GM21619 (cell line): ENCODE results near the gene JAM2.
"Not testable (repeated sequence)": the region's sequence is repeated elsewhere in the genome, so short reads cannot be mapped to it uniquely, and the experiment has no call there.

Experiments used
- ATAC-seq: cut with Tn5 transposase; IDR thresholded peaks from one replicate; pipeline ENCODE4 v1.9.1; 2021; ENCODE audit not compliant: unreplicated experiment

JAM2 gene

DNA sequence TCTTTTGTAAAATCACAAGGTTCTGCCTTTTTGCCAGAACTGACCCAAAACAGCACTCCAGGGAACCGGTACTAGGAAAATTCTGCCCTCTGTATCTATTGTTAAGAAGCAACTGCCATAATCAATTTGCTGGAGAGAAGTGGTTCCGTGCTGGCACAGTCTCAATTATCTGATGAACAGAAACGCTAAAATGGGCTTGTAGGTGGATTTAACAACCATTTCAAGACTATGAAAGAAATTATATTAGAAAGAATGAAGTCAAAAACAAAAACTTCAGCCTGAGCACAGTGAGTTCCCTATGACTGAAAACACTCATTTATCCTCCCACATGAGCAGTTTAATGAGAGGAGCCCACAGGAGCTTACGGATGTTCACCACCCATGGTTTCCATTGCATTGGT is 4.4 kb downstream of the JAM2 start:
- no peak for ATAC-seq

DNA sequence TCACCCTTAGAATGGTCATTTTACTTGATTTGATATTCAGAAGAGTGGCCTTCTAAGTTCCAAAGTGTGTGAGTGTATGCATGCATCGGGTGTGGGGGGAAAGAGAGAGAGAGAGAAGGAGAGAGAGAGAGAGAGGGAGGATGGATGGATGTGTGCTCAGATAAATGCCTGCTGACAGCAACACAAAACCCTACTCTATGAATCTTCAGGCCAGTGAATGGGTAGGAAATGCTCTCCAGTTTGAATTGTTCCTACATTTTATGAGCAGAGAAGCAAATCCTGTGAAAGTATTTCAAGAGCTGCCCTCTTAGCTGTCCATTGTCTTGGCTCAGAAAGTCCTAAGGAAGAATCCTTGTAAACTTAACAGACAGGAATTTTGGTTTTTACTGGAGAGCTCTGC is 7.4 kb downstream of the JAM2 start:
- ATAC-seq, result no peak

DNA sequence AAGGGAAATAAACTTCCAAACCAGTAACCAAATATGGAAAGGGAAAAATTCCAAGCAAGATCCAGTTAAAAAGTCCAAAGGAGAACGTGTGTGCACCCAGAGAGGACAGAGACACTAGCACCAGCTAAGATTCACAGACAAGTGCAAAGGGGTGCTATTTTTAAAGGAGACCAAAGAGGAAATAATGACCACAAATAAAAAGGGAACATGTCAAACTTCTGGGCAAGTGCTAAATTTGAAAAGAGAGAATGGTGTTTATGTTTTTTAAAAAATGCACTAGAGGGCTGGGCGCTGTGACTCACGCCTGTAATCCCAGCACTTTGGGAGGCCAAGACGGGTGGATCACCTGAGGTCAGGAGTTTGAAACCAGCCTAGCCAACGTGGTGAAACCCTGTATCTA is 8.6 kb downstream of the JAM2 start:
- ATAC-seq, result no peak

DNA sequence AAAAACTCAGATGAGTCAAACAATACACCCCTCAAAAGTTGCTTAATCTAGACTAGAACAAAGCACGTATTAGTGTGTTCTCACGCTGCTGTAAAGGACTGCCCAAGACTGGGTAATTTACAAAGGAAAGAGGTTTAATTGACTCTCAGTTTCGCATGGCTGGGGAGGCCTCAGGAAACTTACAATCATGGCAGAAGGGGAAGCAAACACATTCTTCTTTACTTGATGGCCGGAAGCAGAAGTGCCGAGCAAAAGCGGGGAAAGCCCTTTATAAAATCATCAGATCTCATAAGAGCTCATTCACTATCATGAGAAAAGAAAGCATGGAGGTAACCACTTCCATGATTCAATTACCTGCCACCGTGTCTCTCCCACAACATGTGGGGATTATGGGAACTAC is 10.1 kb downstream of the JAM2 start:
- no peak for ATAC-seq

DNA sequence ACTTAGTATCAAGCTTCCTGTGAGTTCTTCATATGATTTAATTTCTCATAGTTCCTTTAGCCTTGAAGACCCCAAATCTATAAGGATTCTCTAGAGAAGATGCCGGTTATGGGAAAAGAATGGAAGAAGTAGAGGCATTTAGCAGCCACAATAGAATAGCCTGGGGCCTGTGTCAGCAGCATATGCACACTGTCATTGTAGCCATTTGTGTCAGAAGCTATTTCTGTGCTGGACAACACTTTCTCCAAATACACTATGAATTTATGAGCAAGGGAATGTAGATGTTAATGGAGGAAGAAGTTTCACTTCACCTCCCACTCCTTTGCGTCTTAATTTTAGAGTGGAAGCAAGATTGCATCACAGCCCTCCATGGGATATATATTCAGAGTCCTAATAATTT is 17.4 kb downstream of the JAM2 start:
- no peak for ATAC-seq

DNA sequence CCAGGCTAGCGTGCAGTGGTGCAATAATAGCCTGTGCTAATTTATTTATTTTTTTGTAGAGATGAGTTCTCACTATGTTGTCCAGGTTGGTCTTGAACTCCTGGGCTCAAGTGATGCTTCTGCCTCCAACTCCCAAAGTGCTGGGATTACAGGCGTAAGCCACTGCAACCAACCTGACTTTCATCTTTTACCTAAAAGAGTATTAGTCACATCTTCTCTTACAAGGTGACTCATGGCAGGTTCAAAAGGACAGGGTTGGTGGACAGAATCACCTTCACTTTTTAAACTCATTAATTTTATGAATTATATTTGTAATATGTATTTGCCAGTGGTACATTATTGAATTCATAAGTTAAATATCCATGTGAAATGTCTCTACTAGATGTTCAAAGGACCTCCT is 18.1 kb downstream of the JAM2 start:
- ATAC-seq, result no peak

DNA sequence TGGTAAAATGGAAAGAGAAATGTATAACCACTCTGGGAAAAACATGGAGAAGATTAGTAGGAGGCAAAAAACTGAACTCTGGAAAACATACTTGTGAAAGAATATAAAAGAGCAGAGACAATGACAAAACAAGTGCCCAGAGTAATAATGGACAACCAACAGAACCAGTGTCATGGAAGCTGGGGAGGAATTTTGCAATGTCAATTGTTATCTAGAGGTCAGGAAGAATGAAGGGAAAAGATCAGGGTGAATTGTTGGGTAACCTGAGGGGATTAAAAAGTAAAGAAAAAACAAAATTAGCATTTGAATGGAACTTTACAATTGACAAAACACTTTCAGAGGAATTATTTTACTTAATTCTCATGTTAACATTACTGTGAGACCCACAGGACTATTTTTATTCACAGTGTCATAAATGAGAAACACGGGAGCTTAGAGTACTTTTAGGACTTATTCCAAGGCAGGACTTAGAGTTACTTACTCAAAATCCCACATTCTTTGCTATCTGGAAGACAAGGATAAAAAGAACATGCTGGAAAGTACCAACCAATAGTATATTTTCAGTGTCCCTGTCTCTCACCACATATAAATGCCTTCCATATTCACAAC is 19.5 kb downstream of the JAM2 start:
- ATAC-seq, result no peak

DNA sequence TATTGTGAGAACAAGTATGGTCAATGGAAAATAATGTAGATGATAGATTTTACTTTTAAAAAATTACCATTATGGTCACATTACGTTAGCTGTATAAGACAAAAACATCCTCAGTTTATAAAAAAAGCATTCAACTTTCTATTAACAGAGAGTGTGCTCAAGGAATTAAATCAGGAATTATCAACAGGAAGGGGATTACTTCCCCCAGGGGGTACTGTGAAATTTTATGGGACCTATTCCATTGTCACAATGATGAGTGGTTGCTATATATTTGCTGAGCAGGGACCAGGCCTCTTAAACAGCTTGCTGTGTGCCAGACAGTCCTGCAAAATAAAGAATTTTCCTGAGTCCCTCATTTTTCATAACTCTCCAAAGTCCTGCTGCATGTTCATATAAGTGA is 21.2 kb downstream of the JAM2 start:
- ATAC-seq, result no peak

DNA sequence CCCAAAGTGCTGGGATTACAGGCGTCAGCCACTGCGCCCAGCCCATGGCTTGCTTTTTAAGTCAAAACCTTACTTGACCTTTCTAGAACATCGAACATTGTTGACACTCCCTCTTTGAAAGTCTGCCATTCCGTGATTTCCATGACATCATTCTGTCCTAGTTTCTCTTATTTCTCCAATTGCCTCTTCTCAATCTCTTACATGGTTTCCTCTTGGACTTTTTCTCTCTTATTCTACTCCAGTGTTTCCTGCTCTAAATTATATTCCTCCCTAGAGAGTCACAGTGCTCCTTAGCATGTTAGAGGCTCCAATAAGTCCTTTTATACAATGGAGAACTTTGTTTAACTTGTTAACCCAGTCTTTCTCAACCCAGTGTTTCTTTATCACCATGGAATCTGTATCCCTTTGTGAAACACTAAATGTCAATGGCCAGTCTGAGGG is 25.5 kb downstream of the JAM2 start:
- ATAC-seq, result no peak

DNA sequence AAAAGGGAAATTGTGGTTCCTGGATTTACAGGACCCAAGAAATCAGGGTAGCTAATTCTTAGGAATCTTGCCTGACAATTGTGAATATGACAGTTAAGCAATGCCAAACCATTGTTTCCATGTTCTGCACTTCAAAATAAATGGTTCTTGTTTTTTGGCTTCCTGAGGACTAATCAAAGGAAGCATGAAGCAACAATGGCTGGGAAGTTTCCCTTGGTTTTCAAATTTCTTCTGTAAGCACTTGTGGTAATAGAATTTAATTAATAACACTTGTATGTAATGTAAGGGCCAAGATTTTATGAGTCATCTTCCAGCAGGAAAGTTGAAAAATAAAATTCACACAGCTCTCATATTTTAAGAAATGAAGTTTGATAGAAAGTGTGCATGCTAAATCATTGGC is 31.7 kb downstream of the JAM2 start:
- ATAC-seq, result no peak

DNA sequence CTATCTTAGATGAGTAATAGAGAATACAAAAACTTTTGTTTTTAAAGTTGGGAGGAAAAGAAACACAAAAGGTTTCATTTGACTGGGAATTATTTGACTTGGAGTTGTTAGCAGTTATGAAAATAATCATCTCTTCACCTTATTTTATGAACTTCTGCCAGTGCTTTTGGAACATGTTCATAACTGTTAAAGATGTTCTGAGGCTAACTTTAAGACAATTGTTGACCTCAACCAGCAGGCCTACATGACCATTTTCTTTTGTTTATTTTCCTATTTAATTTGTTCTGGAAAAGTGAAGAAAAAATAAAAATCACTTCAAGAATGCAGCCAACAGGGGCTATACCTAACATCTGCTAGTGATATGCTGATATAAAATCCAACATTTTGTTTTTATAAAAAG is 37.4 kb downstream of the JAM2 start:
- no peak for ATAC-seq

DNA sequence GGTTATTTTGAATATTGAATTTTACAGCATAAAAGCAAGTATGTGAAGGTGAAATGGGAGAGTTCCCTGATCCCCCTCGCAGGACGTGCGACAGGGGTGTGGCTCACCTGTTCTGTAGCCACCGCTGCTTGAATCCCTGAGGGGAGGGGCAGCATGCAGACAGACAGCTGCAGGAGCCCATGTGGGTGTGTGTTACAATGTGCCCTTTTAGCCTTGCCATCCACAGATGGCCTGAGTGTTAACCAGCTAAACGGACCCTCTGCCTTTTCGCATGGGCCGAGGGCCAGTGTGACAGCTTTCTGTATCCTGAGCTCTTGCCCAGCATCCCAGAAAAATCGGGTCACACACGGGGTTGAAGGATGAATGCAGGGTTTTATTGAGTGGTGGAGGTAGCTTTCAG is 43.3 kb downstream of the JAM2 start:
- no peak for ATAC-seq

DNA sequence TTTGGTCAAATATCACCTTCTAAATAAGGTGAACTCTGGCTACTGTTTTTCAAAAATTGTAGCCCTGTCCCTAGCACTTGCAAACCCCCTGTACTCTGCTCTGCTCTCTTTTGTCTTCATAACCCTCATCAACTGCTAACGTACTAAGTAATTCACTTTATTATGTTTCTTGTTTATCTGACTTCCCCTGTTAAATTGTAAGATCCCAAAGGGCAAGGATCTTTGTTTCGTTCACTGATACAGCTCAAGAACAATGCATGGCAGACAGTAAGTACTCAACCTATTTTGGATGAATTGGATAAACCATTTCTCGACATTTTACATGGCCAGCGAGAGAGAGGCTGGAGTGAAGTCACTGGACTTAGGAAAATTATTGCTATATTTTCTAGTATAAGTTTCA is 48.7 kb downstream of the JAM2 start:
- no peak for ATAC-seq

DNA sequence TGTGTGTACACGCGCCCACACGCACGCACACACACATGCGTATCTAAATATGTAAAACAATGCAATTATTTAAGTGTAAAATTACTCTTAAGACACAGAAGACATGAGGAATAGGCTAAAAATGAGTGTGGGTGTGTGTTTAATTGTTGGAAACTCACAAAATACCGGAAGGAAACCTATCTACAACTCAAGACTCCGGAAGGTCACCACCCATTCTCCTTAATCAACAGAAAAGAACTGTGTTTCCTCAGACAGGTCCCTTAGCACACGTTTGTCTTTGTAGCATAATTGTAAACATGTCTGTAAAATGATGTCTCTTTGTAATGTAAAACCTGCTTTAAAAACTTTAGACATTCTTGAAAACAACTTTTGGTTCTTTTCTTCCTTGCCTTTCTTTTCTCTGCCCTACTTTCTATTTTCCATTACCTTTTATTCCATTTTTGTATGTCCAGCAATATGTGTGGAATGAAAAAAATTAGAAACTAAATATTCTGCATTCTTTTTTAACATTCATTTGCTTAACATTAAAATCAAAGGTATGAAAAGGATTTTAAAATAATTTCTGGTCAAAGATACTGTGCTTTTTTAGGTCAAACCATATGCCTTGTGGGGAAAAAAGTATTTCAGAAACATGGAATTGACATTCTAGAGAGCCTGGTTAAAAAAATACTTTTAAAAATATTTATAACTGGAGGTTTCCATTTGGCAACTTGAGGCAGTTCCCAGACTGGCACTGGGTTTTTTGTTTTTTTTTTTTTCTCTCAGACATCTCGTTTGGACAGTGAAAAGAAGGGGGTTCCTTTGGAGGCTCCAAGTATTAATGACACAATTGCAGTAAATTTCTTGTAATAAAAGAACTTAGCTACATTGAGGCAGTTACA is 49.5 kb downstream of the JAM2 start:
- no peak for ATAC-seq

DNA sequence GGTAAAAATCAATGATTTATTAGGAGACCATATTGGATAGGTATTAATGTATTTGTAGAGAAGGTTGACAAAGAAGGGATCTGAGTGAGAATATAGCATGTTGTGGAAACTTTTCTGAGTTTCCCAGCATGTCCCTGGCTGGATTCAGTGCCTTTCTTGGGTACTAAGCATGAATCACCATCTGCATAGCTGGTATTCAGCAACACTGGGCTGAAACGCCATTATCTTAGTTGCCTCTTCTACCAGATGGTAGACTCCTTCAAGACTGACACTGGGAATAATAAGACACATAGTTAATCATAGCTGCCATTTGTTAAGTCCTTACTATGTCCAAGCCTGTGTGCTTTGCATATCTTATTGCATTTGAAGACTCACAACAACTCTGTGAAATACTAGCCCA is 50.2 kb downstream of the JAM2 start:
- ATAC-seq, result no peak

DNA sequence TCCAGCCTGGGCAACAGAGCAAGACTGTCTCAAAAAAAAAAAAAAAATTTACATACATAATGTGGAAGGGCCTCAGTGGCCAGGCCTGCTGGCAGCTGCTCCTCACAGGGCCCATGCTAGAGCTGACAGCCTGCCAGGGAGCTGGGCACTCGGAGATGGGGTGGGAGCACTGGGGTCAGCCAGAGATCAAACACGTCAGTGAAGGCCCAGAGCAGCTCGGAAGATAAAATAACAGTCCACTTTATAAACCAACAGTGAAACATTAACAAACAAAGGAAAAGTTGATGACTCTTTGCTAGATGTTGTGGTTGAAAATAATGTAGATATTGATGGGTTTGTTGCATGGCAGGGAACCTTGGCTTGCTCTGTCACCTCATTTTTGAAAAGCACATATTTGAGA is 52.9 kb downstream of the JAM2 start:
- ATAC-seq, result no peak

DNA sequence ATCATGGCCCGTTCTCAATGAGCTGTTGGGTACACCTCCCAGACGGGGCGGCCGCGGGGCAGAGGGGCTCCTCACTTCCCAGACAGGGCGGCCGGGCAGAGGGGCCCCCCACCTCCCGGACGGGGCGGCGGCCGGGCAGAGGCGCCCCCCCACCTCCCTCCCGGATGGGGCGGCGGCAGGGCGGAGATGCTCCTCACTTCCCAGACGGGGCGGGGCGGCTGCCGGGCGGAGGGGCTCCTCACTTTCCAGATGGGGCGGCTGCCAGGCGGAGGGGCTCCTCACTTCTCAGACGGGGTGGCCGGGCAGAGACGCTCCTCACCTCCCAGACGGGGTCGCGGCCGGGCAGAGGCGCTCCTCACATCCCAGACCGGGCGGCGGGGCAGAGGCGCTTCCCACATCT is 56.4 kb downstream of the JAM2 start:
- not testable (repeated sequence) for ATAC-seq

DNA sequence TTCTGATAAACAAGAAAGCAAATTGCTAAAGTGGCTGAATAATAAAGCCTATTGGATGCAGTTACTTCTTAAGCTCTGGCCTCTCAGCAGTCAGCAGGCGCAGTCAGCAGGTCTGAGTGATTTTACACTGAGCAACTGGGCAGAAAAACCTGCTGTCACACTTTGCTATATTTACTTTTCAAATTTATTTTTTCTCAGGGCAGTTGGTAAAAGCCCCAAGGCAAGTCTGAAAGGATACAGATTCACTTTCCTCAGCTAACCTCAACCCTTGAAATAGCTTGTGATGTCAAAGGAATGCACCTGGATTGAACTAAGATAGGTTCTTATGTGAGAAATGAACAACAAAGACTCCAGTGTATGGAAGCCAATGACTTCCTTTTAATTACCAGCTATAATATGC is 61.7 kb downstream of the JAM2 start:
- no peak for ATAC-seq

DNA sequence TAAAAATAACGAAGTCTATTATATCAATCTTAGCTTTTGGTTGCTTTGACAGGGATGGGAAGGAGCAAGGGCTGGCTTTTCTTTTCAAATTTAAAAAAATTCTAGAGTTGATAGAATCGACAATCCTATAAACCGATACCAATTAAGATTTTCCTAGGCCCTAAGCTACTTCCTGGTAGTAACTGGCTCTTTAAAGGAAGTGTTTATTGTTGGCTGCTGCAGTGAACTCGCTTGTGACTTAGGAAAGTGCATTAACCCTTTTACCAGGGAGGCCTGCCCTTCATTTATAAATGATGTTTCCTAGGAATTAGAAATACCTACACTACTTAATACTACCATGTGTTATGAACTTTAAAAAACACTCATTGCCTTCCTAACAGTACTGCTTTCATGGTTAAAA is 62.5 kb downstream of the JAM2 start:
- ATAC-seq, result no peak

DNA sequence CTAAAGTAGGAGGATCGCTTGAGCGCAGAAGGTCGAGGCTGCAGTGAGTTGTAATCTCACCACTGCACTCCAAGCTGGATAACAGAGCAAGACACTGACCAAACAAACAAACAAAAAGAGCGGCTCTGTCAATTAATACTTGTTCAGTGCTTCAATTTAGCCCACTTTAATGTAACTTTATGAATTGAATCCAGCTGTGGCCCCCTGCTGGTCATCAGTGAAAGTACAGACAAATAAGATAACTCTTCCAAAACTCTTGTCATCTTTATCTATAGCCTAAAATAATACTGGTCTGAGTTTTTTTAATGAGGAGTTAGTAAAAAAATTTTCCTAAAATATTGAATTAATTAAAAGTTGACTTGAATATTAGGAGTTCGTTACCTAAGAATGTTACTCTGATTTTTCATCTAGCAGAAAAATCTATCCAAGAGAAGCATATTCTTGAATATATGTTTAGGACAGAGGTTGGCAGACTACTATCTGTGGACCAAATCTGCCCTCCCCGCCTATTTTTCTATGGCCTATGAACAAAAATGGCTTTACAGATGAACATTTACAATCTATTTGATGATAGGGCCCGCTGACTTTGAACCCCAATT is 69.5 kb downstream of the JAM2 start:
- no peak for ATAC-seq

DNA sequence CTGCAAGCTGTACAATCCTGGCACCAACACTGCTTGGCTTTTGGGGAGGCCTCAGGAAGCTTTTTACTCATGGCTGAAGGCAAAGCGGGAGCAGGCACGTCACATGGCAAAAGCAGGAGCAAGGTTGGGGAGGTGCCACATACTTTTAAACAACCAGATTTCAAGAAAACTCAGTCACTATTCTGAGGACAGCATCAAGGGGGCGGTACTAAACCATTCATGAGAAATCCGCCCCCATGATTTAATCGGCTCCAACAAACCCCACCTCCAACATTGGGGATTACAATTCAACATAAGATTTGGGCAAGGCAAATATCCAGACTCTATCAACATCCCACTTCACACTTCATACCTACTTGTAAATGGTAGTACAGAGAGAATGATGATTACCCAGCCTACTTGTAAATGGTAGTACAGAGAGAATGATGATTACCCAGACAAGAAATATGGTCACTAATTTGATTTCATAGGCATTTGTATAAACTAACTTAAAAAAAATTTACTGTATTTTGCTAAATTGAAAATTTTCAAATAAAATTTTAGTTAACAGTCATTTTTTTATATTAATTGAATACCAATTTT is 70.7 kb downstream of the JAM2 start:
- no peak for ATAC-seq

DNA sequence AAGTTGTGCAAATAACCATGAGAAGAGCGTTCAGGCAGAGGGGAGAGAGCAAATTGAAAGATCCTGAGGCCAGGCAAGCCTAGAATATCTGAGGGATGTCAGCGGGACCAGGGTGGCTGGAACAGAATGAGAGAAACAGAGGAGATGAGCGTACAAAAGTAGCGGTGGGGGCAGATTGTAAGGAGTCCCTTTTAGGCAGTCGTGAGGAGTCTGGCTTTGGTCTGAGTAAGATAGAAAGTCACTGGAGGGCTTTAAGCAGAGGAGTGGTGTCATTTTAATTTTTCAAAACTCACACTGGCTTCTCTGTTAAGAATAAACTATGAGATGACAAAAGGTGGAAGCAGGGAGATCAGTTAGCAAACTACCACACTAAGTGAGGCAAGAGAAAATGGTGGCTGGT is 71.5 kb downstream of the JAM2 start:
- no peak for ATAC-seq
